T-cell (primary cell): ENCODE measurements around the gene BNC2. TPM values are rescaled to one million over a fixed set of nuclear protein-coding genes. Genes with fewer than 3 reads are reported as not detected.
"Not testable (repeated sequence)": the region's sequence is repeated elsewhere in the genome, so short reads cannot be mapped to it uniquely, and the experiment has no call there.

ENCODE experiments used
- ATAC-seq, 4 experiments: fragments of 200-7000 bp in 3 of 4; fragments of 150-1000 bp in 1 of 4; cut with Tn5 transposase; replicated peaks in 1 of 4; 1 replicate in 3 of 4; 2 replicates in 1 of 4; pipeline ENCODE4 v1.10.0; 2021; ENCODE audit warnings: moderate library complexity in 3 of 4, mild to moderate bottlenecking in 2 of 4, moderate number of reproducible peaks in 1 of 4
- CTCF ChIA-PET, 2 donors: fragments of 300-600 bp; sonication (Branson Sonifier 250); formaldehyde crosslinking; loops; one replicate each; lab custom pipeline; 2022; ENCODE audit warnings: antibody characterized with exemption in 2 of 2; lab: Charles Lee
- POLR2A ChIA-PET, 2 donors: fragments of 300-600 bp; sonication (Branson Sonifier 250); formaldehyde crosslinking; loops; one replicate each; lab custom pipeline; 2022; ENCODE audit warnings: antibody characterized with exemption in 2 of 2; lab: Charles Lee
- DNase-seq, 35 experiments: peaks; one replicate each; pipeline versions ENCODE4 v3.0.0 to v3.0.0-alpha.2; 2013 to 2023
- H3K27ac ChIP-seq: one replicate; pipeline ENCODE4 v1.5.1; 2013; ENCODE audit warnings: low read length
- H3K27me3 ChIP-seq, 2 experiments: replicated peaks in 1 of 2; 1 replicate in 1 of 2; 2 replicates in 1 of 2; pipeline versions ENCODE4 v1.6.1 to v1.7.0; 2013; ENCODE audit warnings: low read length in 1 of 2, mixed read lengths in 1 of 2; ENCODE audit not compliant: control insufficient read depth in 2 of 2, insufficient read depth in 2 of 2; ENCODE audit errors: extremely low read depth in 1 of 2
- H3K36me3 ChIP-seq, 2 donors: 1 replicate in 1 of 2; 2 replicates in 1 of 2; pipeline versions ENCODE4 v1.6.1 to v1.7.0; 2013; ENCODE audit warnings: low read length in 1 of 2; ENCODE audit not compliant: control insufficient read depth in 2 of 2, insufficient read depth in 1 of 2; ENCODE audit errors: extremely low read depth in 1 of 2
- H3K4me1 ChIP-seq, 2 experiments: 1 replicate in 1 of 2; 2 replicates in 1 of 2; pipeline versions ENCODE4 v1.6.1 to v1.7.0; 2013; ENCODE audit warnings: low read length in 2 of 2, mixed read lengths in 1 of 2; ENCODE audit not compliant: insufficient read depth in 2 of 2, control insufficient read depth in 1 of 2; ENCODE audit errors: extremely low read depth in 1 of 2
- H3K4me3 ChIP-seq, 2 donors: 1 replicate in 1 of 2; 2 replicates in 1 of 2; pipeline versions ENCODE4 v1.5.1 to v1.7.0; 2013; ENCODE audit warnings: mild to moderate bottlenecking in 2 of 2, low read length in 1 of 2, moderate library complexity in 1 of 2; ENCODE audit not compliant: control insufficient read depth in 1 of 2; ENCODE audit errors: extremely low read depth in 1 of 2
- H3K9me3 ChIP-seq: 2 replicates; pipeline ENCODE4 v1.7.0; 2013
- H3K27ac Mint-ChIP-seq, 2 donors: one replicate each; pipeline ENCODE4 v1.8.0; 2020 to 2021; ENCODE audit warnings: mild to moderate bottlenecking in 2 of 2, mixed read lengths in 2 of 2
- H3K27me3 Mint-ChIP-seq, 2 donors: one replicate each; pipeline ENCODE4 v1.8.0; 2021 to 2022; ENCODE audit warnings: mixed read lengths in 2 of 2
- H3K36me3 Mint-ChIP-seq: one replicate; pipeline ENCODE4 v1.8.0; 2021; ENCODE audit warnings: mixed read lengths
- H3K4me1 Mint-ChIP-seq, 3 donors: one replicate each; pipeline ENCODE4 v1.8.0; 2020 to 2022; ENCODE audit warnings: mixed read lengths in 3 of 3, mild to moderate bottlenecking in 1 of 3
- H3K4me3 Mint-ChIP-seq, 3 donors: one replicate each; pipeline ENCODE4 v1.8.0; 2020 to 2022; ENCODE audit warnings: mild to moderate bottlenecking in 3 of 3, mixed read lengths in 3 of 3, moderate library complexity in 3 of 3
- H3K9me3 Mint-ChIP-seq, 3 donors: one replicate each; pipeline ENCODE4 v1.8.0; 2020 to 2022; ENCODE audit warnings: mixed read lengths in 3 of 3
- WGBS: methylation state at CpG from one replicate; pipeline ENCODE4 v1.1.5; 2013; ENCODE audit warnings: missing lambda C conversion rate; ENCODE audit not compliant: insufficient coverage; 5-methylcytosine and 5-hydroxymethylcytosine counted together
- total RNA-seq, 35 experiments: library from RNA in 6 of 35; stranded (reverse) in 6 of 35; fragments of 120-200 nt in 1 of 35; gene quantifications; one replicate each; pipeline versions ENCODE4 v1.2.1 to v1.2.4 and lab custom pipeline; 2013 to 2026

Gene BNC2
- total RNA-seq, 5 donors from 2014 or later (not counting 1 experiment from before 2014, with no cell fraction given): 0.03 to 2.1 (median 0.57) TPM

DNA sequence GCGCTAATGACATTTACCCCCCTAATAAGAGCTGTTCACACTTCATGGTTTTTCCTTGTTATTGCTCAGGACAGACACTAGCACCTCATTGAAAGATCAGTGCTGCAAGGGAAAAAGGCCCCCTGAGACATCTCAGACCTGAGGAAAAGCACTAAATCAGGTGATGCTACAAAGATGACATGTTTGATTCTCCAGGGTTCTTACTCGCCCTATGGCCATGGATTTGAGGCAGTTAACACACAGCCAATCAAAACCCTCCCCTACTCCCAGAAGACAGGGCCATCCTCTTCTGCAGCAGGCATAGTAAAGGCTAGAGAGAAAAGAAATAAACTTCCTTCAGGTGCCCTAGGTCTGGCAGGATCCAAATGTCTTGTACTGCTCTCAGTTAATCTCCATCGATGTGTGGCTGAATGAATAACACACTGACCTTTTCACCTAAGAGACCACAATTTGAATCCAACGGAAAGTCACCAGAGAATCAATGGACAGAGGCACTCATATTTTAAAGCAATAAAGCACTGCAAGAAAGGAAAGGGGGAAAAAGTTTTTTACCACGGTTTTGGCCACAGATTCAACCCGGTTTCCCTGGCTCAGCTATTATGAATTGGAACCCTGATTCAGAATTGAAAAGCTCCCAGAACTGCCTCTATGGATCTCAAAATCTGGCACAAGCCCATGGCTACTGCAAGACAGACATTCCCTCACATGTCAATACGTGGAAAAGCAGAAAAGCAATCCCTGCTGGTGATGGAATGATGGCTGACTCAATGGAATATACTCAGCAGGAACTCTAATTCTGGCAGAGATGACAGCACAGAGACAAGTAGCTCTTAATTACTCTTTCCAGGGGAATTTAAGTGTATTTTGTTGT, 329.5 kb downstream of the BNC2 start:
- WGBS: no CpG with 5 or more reads among the region's 7 CpGs
- H3K4me3 ChIP-seq: no peak overlapping the region
- H3K27ac Mint-ChIP-seq: no peak overlapping the region
- H3K9me3 ChIP-seq: no peaks in the 10 kb centered on the region
- H3K4me3 Mint-ChIP-seq: no peak overlapping the region
- H3K27ac ChIP-seq: no peak overlapping the region
- no peak for ATAC-seq
- ChIA-PET POLR2A (no interaction called here), CTCF (no interaction called here)
- peaks cover 0 to 9% of the 10 kb centered on the region in 2 experiments for H3K4me1 ChIP-seq
- no peaks in the 10 kb centered on the region for H3K9me3 Mint-ChIP-seq
- H3K36me3 ChIP-seq: no peaks in the 10 kb centered on the region
- no peak for DNase-seq
- no peaks in the 10 kb centered on the region for H3K27me3 ChIP-seq
- no peaks in the 10 kb centered on the region for H3K36me3 Mint-ChIP-seq
- no peaks in the 10 kb centered on the region for H3K27me3 Mint-ChIP-seq
- H3K4me1 Mint-ChIP-seq: no peaks in the 10 kb centered on the region

DNA sequence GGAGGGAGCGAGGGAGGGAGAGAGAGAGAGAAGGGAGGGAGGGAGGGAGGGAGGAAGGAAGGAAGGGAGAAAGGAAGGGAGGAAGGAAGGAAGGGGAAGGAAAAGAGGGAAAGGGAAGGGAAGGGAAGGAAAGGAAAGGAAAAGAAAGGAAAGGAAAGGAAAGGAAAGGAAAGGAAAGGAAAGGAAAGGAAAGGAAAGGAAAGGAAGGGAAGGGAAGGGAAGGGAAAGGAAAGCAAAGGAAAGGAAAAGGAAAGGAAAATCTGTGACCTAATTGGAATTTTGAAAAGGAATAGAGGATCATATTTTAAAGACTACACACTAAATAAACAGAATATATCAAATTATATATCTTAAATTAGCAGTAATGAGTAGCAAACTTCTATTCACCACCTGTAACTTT, 330.8 kb downstream of the BNC2 start:
- H3K4me3 Mint-ChIP-seq, CTCF ChIA-PET, H3K9me3 Mint-ChIP-seq: not testable (repeated sequence)

DNA sequence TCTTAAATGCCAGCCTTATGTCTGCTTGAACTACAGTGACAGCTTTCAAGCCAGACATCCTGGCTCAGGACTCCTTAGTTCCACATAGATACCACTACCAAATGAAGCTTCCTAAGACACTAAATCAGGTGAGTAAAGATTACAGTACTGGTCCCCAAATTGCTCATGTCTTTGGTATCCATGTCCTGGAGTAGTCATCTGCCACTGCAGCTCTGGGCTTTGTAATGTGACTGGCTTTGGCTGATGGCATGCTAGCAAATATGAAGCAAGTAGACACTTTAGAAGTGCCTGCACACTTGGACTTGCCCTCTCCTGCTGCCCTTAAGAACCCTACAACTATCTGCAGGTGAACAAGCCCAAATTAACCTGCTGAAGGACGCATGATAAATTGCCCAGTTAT, 334.9 kb downstream of the BNC2 start:
- no peak for DNase-seq
- no peak overlapping the region for H3K4me3 Mint-ChIP-seq
- no peaks in the 10 kb centered on the region for H3K36me3 Mint-ChIP-seq
- H3K9me3 ChIP-seq: no peaks in the 10 kb centered on the region
- no peaks in the 10 kb centered on the region for H3K36me3 ChIP-seq
- no peaks in the 10 kb centered on the region for H3K27me3 ChIP-seq
- ATAC-seq: no peak
- H3K4me3 ChIP-seq: no peak overlapping the region
- H3K27me3 Mint-ChIP-seq: no peaks in the 10 kb centered on the region
- POLR2A ChIA-PET: no interaction called here
- CTCF ChIA-PET: no interaction called here
- no peaks in the 10 kb centered on the region for H3K4me1 ChIP-seq
- no peaks in the 10 kb centered on the region for H3K9me3 Mint-ChIP-seq
- no peaks in the 10 kb centered on the region for H3K4me1 Mint-ChIP-seq
- no peak overlapping the region for H3K27ac Mint-ChIP-seq
- no peak overlapping the region for H3K27ac ChIP-seq
- 44% methylated on average over 1 of the region's 1 CpG for WGBS

More for the DNA sequence above, 330.8 kb downstream of the BNC2 start:
- H3K4me1 ChIP-seq, H3K9me3 ChIP-seq, H3K27me3 ChIP-seq, POLR2A ChIA-PET, H3K27ac ChIP-seq, H3K4me1 Mint-ChIP-seq, H3K27ac Mint-ChIP-seq, ATAC-seq, H3K36me3 Mint-ChIP-seq, H3K27me3 Mint-ChIP-seq, H3K36me3 ChIP-seq, H3K4me3 ChIP-seq, DNase-seq: not testable (repeated sequence)
- 100% methylated on average over 1 of the region's 1 CpG for WGBS

DNA sequence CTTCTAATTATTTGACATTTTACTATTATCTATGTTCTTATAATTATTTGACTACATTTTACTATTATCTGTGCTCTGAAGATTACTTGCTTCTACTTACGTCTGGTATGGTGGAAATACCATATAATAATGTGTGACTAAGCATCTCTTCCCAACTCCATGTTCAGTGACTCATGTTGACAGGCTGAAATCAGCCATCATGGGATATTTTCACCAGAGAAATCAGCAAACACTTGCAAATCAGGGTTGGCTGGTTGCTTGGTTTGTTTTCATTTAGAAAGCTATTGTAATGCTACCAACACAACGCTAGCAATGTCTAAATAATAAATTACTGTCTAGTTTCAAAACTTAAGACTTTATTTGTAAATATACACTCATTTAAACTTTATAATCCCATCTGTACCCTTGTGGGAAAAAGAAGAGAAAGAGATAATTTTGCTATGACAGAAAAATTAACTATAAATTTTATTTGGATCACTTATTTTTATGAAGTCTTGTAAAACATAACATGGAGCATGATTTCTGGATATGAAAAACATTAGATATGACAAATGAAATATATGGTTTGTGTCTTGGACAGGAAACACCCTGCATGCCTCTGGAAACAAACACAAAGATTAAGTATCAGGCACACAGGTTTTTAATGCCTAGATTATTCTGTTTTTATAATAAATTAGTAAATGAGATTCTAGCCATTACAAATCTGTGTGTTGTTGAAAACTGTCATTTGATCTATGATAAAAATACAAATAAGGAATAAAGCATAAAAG, 337.6 kb downstream of the BNC2 start:
- ATAC-seq (no peak), DNase-seq (no peak)
- Histone ChIP-seq H3K4me3 (no peak overlapping the region), H3K36me3 (no peaks in the 10 kb centered on the region), H3K27ac (no peak overlapping the region), H3K27me3 (no peaks in the 10 kb centered on the region), H3K4me1 (no peaks in the 10 kb centered on the region), H3K9me3 (no peaks in the 10 kb centered on the region)
- Mint-ChIP-seq H3K9me3 (no peaks in the 10 kb centered on the region), H3K4me3 (no peak overlapping the region), H3K36me3 (no peaks in the 10 kb centered on the region), H3K4me1 (no peaks in the 10 kb centered on the region), H3K27ac (no peak overlapping the region), H3K27me3 (no peaks in the 10 kb centered on the region)
- CTCF ChIA-PET: no interaction called here
- no CpG with 5 or more reads among the region's 2 CpGs for WGBS
- POLR2A ChIA-PET: no interaction called here

DNA sequence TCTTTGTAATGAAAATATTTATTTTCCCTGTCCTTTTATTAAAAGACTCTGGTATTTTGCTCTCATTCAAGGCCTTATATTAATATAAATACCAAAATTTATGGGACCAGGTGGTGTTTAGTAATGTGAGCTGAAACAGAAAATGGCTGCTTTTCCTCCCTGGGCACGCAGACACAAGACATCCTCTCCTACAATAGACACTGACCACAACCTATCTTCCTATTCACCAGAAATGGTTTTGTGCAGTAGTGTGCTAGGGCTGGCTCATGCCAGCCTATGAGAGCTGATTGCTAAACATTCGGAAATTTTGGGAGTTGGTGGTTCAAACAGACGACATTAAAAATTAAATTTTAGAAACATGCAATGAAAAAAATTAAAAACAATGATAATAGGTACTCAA, 338.2 kb downstream of the BNC2 start:
- H3K4me3 Mint-ChIP-seq: no peak overlapping the region
- H3K27me3 Mint-ChIP-seq: no peaks in the 10 kb centered on the region
- no peaks in the 10 kb centered on the region for H3K27me3 ChIP-seq
- H3K27ac ChIP-seq: no peak overlapping the region
- no peaks in the 10 kb centered on the region for H3K36me3 ChIP-seq
- no peaks in the 10 kb centered on the region for H3K36me3 Mint-ChIP-seq
- ChIA-PET CTCF (no interaction called here), POLR2A (no interaction called here)
- DNase-seq: no peak
- no peaks in the 10 kb centered on the region for H3K4me1 Mint-ChIP-seq
- no peak overlapping the region for H3K27ac Mint-ChIP-seq
- H3K4me3 ChIP-seq: no peak overlapping the region
- no CpG with 5 or more reads among the region's 3 CpGs for WGBS
- H3K9me3 ChIP-seq: no peaks in the 10 kb centered on the region
- no peak for ATAC-seq
- no peaks in the 10 kb centered on the region for H3K4me1 ChIP-seq
- H3K9me3 Mint-ChIP-seq: no peaks in the 10 kb centered on the region

DNA sequence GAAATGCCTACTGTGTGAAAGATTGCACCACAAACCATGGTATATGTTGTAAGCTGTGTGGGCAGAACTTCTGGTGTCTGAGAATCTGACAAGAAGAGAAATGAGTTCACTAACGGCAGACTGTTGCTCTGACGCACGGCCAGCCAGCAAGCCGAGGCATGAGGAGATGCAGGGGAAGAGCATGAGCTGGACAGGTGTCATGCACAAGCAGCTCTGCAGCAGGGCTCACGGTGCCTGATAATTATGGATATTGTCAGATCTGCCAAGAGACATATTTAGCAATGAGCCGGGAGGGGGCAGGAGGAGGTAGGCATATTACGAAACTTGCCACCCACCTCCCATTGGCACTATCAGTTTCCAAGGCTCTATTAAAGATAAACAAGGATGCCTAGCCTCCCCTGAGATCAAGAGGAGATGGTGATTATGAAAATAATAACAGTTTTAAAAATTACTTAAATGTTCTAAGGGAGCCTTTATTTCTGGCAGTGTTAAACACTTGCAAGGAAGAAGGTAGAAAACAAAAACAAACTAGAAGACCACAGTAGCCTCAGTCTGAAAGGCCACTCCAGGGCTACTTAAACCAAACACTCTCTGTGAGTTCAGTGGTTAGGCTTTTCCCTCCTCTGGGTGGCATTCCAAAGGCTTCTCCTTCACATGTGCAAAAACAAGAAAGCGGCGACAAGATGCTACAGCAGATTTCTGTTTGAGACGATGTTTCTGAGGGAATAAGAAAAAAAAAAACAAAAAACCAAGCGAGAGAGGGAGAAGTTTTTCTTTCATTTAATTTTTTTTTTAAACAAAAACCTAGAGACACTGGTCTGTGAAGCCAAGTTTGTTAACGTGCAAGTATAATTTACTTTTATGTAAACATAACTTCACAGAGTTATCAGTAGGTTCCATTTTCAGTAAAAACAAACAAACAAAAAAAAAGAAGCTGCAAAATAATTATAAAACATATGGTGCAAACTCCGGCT, 339.5 kb downstream of the BNC2 start:
- POLR2A ChIA-PET: no interaction called here
- no peak overlapping the region for H3K4me3 Mint-ChIP-seq
- H3K4me1 Mint-ChIP-seq: no peaks in the 10 kb centered on the region
- Histone ChIP-seq H3K4me3 (no peak overlapping the region), H3K4me1 (no peaks in the 10 kb centered on the region), H3K9me3 (no peaks in the 10 kb centered on the region), H3K27me3 (no peaks in the 10 kb centered on the region), H3K27ac (no peak overlapping the region), H3K36me3 (no peaks in the 10 kb centered on the region)
- peaks cover 0 to 9% (median 4%) of the 10 kb centered on the region in 3 donors for H3K9me3 Mint-ChIP-seq
- ATAC-seq: no peak
- CTCF ChIA-PET: no interaction called here
- H3K36me3 Mint-ChIP-seq: no peaks in the 10 kb centered on the region
- 90% methylated on average over 4 of the region's 13 CpGs for whole genome bisulfite sequencing
- H3K27me3 Mint-ChIP-seq: no peaks in the 10 kb centered on the region
- H3K27ac Mint-ChIP-seq: no peak overlapping the region
- no peak for DNase-seq
